ENCODE data around the gene GOLGA3.
"Not testable (repeated sequence)": the region's sequence is repeated elsewhere in the genome, so short reads cannot be mapped to it uniquely, and the experiment has no call there.

GRCh38 chr12:132809391-132809790 lies 19.3 kb downstream of the GOLGA3 start:
- not testable (repeated sequence) for TF ChIP-seq FOXM1 (IDR thresholded peaks at IDR 0.05; ENCODE audit: borderline replicate concordance); ELF4 (IDR thresholded peaks at IDR 0.05); BHLHE40 (IDR thresholded peaks at IDR 0.05; ENCODE audit: borderline replicate concordance); TARDBP (IDR thresholded peaks at IDR 0.05)

All from HEK293T (cell line).